Testis (tissue), 3 donors: ENCODE results near the gene AATF. TPM values are rescaled to one million over a fixed set of nuclear protein-coding genes. Genes with fewer than 3 reads are reported as not detected.

ENCODE experiments used
- DNase-seq: peaks from one replicate; pipeline ENCODE4 v3.0.0-alpha.2; 2019
- H3K27ac ChIP-seq, 2 donors: fragments of 200-600 bp; sonication (generic); one replicate each; pipeline ENCODE4 v1.5.1; 2019
- H3K27me3 ChIP-seq: fragments of 200-600 bp; sonication (generic); one replicate; pipeline ENCODE4 v1.5.1; 2019
- H3K36me3 ChIP-seq: fragments of 200-600 bp; sonication (generic); one replicate; pipeline ENCODE4 v1.5.1; 2017; ENCODE audit warnings: low read depth; ENCODE audit errors: missing control alignments
- H3K4me1 ChIP-seq: fragments of 200-600 bp; sonication (generic); one replicate; pipeline ENCODE4 v1.5.1; 2019
- H3K4me3 ChIP-seq, 2 donors: fragments of 200-600 bp; sonication (generic); one replicate each; pipeline ENCODE4 v1.5.1; 2017 to 2019
- H3K9me3 ChIP-seq: fragments of 200-600 bp; sonication (generic); one replicate; pipeline ENCODE4 v1.5.1; 2017
- POLR2A ChIP-seq: fragments of 450-650 bp; IDR thresholded peaks from one replicate; pipeline ENCODE4 v1.6.1; 2017; ENCODE audit warnings: antibody characterized with exemption, mild to moderate bottlenecking, moderate library complexity
- WGBS, 2 donors: methylation state at CpG; one replicate each; pipeline ENCODE4 v1.1.5; 2018; 5-methylcytosine and 5-hydroxymethylcytosine counted together
- intact Hi-C: fragments of 100-400 bp; cut with DNase I; formaldehyde crosslinking; loops from one replicate; pipeline ENCODE4 v1.15.1; 2023; ENCODE audit warnings: low total_unique reads
- polyA plus RNA-seq: library from polyadenylated mRNA; stranded (reverse); fragments of 350-450 nt; fragmentation: Illumina TruSeq; extraction: RNeasy Lipid Tissue Mini Kit (QIAGEN cat#74804); gene quantifications from one replicate; pipeline ENCODE4 v1.2.3, GENCODE V29; 2014; ENCODE audit warnings: low read depth, low replicate concordance; ENCODE audit not compliant: insufficient read depth
- total RNA-seq, 2 donors: library from RNA; depleted of rRNA; stranded (reverse); fragments of >200 nt; gene quantifications; one replicate each; pipeline ENCODE4 v1.2.3, GENCODE V29; 2016
- TF ChIP-seq, protein P1 (sequence below), 3 experiments: fragments of 450-650 bp in 2 of 3; fragments of 200-600 bp in 1 of 3; sonication (generic) in 1 of 3; IDR thresholded peaks; one replicate each; pipeline ENCODE4 v1.5.1; 2016 to 2019; ENCODE audit warnings: antibody characterized with exemption in 3 of 3, mild to moderate bottlenecking in 2 of 3, moderate library complexity in 1 of 3

AATF gene
- total and polyA plus RNA-seq, 3 donors from 2014 or later, result 38.7 to 57.9 (median 39.5) TPM

- H3K36me3 ChIP-seq, result no peaks in the 10 kb centered on the region
- no peaks in the 10 kb centered on the region for H3K9me3 ChIP-seq
- H3K27ac ChIP-seq, result no peak overlapping the region
- no peaks in the 10 kb centered on the region for H3K27me3 ChIP-seq
- no peak for TF ChIP-seq POLR2A
- TF ChIP-seq, protein P1, sequence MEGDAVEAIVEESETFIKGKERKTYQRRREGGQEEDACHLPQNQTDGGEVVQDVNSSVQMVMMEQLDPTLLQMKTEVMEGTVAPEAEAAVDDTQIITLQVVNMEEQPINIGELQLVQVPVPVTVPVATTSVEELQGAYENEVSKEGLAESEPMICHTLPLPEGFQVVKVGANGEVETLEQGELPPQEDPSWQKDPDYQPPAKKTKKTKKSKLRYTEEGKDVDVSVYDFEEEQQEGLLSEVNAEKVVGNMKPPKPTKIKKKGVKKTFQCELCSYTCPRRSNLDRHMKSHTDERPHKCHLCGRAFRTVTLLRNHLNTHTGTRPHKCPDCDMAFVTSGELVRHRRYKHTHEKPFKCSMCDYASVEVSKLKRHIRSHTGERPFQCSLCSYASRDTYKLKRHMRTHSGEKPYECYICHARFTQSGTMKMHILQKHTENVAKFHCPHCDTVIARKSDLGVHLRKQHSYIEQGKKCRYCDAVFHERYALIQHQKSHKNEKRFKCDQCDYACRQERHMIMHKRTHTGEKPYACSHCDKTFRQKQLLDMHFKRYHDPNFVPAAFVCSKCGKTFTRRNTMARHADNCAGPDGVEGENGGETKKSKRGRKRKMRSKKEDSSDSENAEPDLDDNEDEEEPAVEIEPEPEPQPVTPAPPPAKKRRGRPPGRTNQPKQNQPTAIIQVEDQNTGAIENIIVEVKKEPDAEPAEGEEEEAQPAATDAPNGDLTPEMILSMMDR (IDR thresholded peaks at IDR 0.05), result no peak
- no peak overlapping the region for H3K4me3 ChIP-seq
- intact Hi-C loops, result no loop called here
- H3K4me1 ChIP-seq, result no peaks in the 10 kb centered on the region
- DNase-seq, result no peak
- 87 to 90% methylated on average over 8 of the region's 8 CpGs for WGBS, 2 donors
Measured at GRCh38 chr17:37054894-37055293, 106.1 kb downstream of the AATF start.

GRCh38 chr17:37056622-37057021 is 107.9 kb downstream of the AATF start:
- Histone ChIP-seq H3K36me3 (no peaks in the 10 kb centered on the region), H3K27ac (no peak overlapping the region), H3K27me3 (no peaks in the 10 kb centered on the region), H3K9me3 (no peaks in the 10 kb centered on the region), H3K4me1 (no peaks in the 10 kb centered on the region), H3K4me3 (no peak overlapping the region)
- intact Hi-C loops, result no loop called here
- TF ChIP-seq, protein P1 (IDR thresholded peaks at IDR 0.05), result no peak
- no peak for TF ChIP-seq POLR2A
- no peak for DNase-seq
- 94 to 95% methylated on average over 18 of the region's 18 CpGs for whole genome bisulfite sequencing, 2 donors

GRCh38 chr17:37059493-37059892 is 110.7 kb downstream of the AATF start:
- H3K27ac ChIP-seq, result no peak overlapping the region
- no peak for DNase-seq
- no peak overlapping the region for H3K4me3 ChIP-seq
- H3K4me1 ChIP-seq, result peaks cover 5% of the 10 kb centered on the region
- intact Hi-C loops, result no loop called here
- no peaks in the 10 kb centered on the region for H3K9me3 ChIP-seq
- TF ChIP-seq, protein P1 (IDR thresholded peaks at IDR 0.05), result no peak
- TF ChIP-seq POLR2A, result no peak
- 95 to 97% methylated on average over 3 of the region's 3 CpGs for WGBS, 2 donors
- H3K27me3 ChIP-seq, result no peaks in the 10 kb centered on the region
- H3K36me3 ChIP-seq, result no peaks in the 10 kb centered on the region

DNA sequence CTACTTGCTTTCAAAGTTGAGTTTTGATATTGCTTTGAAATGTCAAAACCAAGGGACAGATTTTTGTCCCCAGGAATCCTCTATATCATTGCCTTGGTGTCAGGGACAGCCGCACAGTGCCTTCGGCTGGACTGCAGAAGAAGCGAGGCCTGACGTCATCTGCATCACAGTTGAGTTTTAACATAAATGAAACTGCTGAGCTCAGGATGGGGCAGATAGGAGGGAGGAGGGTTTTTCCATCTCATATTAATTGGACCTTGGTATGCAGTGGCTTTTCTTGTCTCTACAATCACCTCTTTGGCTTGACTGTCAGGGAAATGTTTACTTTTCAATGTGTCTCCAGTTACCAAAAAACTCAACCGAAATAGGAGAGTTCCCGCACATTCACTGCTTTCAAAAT is 111.3 kb downstream of the AATF start:
- 96 to 98% methylated on average over 6 of the region's 6 CpGs for WGBS, 2 donors
- Histone ChIP-seq H3K36me3 (no peaks in the 10 kb centered on the region), H3K9me3 (no peaks in the 10 kb centered on the region), H3K27me3 (no peaks in the 10 kb centered on the region), H3K4me3 (no peak overlapping the region), H3K4me1 (peaks cover 6% of the 10 kb centered on the region), H3K27ac (no peak overlapping the region)
- no peak for TF ChIP-seq POLR2A
- TF ChIP-seq, protein P1 (IDR thresholded peaks at IDR 0.05), result no peak
- no peak for DNase-seq
- intact Hi-C loops, result no loop called here

DNA sequence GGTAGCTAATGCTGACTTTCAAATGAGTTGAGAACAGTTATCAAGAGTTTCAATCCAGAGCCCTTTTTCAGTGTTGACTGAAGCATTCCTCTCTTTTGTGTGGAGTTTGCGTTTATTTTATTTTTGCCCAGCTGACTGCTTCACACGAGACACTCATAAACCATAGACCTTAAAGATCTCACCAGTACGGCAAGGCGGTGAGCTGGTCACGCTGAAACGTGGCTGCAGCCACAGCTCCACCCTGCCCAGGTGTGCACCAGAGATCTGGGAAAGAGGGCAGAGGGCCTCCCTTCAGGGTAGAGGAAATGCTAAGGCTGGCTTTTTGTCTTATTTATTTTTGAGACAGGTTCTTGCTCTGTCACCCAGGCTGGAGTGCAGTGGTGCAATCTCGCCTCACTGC is 112.2 kb downstream of the AATF start:
- H3K4me3 ChIP-seq, result no peak overlapping the region
- H3K9me3 ChIP-seq, result no peaks in the 10 kb centered on the region
- intact Hi-C loops, result no loop called here
- no peak for TF ChIP-seq POLR2A
- TF ChIP-seq, protein P1 (IDR thresholded peaks at IDR 0.05), result no peak
- DNase-seq, result no peak
- no peak overlapping the region for H3K27ac ChIP-seq
- 80 to 85% methylated on average over 7 of the region's 7 CpGs for WGBS, 2 donors
- H3K4me1 ChIP-seq, result peaks cover 6% of the 10 kb centered on the region
- H3K36me3 ChIP-seq, result no peaks in the 10 kb centered on the region
- H3K27me3 ChIP-seq, result no peaks in the 10 kb centered on the region
